ENCODE data around the gene FMN2. TPM values are rescaled to one million over a fixed set of nuclear protein-coding genes. Genes with fewer than 3 reads are reported as not detected.
A peak's percentile ranks its signal among the peaks of the same experiment; 100 is the strongest.

Gene FMN2
- total RNA-seq, 3 donors from 2014 or later: 0.96 to 30.4 (median 3.5) TPM

DNA sequence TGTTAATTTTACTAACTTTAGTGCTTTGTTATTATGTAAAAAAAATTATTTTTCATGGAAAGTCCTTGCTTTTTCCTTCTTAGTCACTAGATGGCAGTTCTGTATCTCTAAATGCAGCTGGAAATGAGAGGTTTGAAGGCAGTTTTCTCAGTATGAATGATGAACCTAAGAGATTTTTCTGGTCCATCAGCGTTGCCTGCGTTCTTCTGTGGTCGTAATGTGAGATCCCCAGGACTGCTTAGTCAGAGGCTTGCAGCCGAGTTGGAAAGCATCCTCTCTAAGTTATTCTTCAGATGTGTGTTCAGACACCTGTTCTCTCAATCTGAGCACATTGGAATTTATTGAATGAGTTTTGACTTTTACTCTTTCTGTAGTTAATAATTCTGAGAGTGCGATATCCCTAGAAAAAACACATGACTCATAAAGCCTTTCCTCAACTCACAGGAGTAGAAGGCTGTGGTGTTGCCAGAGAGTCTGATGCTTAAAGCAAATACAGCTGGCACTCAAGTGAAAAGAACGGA, 99.3 kb downstream of the FMN2 start:
- H3K36me3 ChIP-seq (ENCODE audit: low read depth): no peaks in the 10 kb centered on the region
- H3K4me3 ChIP-seq: no peak overlapping the region
- no peaks in the 10 kb centered on the region for H3K4me1 ChIP-seq (ENCODE audit: low read depth)
- intact Hi-C loops (cut with DNase I, micrococcal nuclease): loop anchor here (2.0 to 10.0 kb wide), 3 partner anchors 414 to 502 kb away; partner anchors contain the start of gene GREM2 (in 1 of the 2)
- H3K9me3 ChIP-seq: no peaks in the 10 kb centered on the region
- peak; percentile 83 for ATAC-seq
- peak in 1 of 3 donors; percentile 19 for DNase-seq
- TF ChIP-seq, protein P1, sequence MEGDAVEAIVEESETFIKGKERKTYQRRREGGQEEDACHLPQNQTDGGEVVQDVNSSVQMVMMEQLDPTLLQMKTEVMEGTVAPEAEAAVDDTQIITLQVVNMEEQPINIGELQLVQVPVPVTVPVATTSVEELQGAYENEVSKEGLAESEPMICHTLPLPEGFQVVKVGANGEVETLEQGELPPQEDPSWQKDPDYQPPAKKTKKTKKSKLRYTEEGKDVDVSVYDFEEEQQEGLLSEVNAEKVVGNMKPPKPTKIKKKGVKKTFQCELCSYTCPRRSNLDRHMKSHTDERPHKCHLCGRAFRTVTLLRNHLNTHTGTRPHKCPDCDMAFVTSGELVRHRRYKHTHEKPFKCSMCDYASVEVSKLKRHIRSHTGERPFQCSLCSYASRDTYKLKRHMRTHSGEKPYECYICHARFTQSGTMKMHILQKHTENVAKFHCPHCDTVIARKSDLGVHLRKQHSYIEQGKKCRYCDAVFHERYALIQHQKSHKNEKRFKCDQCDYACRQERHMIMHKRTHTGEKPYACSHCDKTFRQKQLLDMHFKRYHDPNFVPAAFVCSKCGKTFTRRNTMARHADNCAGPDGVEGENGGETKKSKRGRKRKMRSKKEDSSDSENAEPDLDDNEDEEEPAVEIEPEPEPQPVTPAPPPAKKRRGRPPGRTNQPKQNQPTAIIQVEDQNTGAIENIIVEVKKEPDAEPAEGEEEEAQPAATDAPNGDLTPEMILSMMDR (IDR thresholded peaks at IDR 0.05): no peak

DNA sequence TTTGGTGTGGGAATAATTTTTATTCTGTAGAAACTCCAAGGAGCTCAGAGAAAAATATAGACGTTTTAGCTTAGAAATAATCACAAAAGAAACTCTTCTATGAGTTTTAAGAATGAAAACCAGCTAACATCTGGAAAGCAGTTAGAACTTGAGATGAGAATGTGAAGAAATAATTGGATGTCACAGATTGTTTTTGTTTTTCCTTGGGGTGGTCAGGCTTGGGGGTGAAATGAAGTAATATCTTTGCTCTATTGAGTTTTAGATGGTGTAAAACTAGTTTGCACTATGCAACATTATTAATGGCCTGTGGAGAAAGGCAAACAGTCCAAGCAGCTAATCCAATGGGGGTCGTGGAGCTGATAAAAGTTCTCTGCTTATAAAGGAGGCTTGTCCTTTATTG, 101.2 kb downstream of the FMN2 start:
- intact Hi-C loops (cut with DNase I, micrococcal nuclease): loop anchor here (10.0 kb wide), 2 partner anchors 412 to 422 kb away; partner anchors contain the start of gene GREM2 (in 1 of the 2)
- H3K9me3 ChIP-seq: no peaks in the 10 kb centered on the region
- ATAC-seq (no peak), DNase-seq (no peak)
- H3K36me3 ChIP-seq (ENCODE audit: low read depth): no peaks in the 10 kb centered on the region
- H3K4me3 ChIP-seq: no peak overlapping the region
- H3K4me1 ChIP-seq (ENCODE audit: low read depth): no peaks in the 10 kb centered on the region
- TF ChIP-seq, protein P1 (IDR thresholded peaks at IDR 0.05): no peak

DNA sequence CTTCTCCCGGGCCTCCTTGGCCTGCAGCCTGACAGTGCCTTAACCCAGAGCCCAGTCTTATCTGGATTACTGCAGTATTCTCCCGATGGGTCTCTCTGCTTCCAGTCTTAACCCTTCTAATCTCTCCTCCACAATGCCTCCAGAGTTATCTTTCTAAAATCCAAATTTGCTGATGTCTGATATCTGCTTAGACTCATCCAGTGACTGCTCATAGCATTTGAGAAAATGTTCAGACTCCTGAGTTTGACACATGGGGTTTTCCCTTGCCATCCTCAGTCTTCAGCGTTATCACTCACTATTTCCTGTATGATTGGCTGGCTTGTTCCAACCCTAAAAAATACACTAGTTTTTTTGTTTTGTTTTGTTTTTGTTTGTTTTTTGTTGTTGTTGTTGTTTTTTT, 102.0 kb downstream of the FMN2 start:
- Histone ChIP-seq H3K9me3 (no peaks in the 10 kb centered on the region), H3K36me3 (ENCODE audit: low read depth) (no peaks in the 10 kb centered on the region), H3K4me3 (no peak overlapping the region), H3K4me1 (ENCODE audit: low read depth) (no peaks in the 10 kb centered on the region)
- DNase-seq (no peak), ATAC-seq (no peak)
- TF ChIP-seq, protein P1 (IDR thresholded peaks at IDR 0.05): no peak
- intact Hi-C loops (cut with DNase I, micrococcal nuclease): loop anchor here (10.0 kb wide), 2 partner anchors 411 to 421 kb away; partner anchors contain the start of gene GREM2 (in 1 of the 2)

DNA sequence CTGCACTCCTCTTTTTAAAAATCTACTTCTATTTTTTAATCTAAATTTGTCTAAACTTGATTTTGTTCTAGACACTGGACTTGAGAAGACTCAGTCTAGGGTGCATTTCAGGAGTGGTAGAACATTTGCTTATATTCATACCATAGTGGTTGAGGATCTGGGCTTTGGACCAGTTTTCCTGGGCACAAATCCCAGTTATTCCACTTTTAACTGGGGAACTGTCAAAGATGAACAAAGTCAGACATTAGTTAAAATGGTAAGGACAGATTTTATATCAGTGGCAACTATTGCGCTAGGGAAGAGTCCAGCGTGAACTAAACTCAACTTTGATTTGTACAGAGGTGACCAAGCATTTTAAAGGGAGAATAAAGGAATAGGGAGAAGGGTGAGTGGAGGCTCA, 102.4 kb downstream of the FMN2 start:
- ATAC-seq: no peak
- intact Hi-C loops (cut with DNase I, micrococcal nuclease): loop anchor here (10.0 kb wide), 2 partner anchors 411 to 421 kb away; partner anchors contain the start of gene GREM2 (in 1 of the 2)
- Histone ChIP-seq H3K4me3 (no peak overlapping the region), H3K9me3 (no peaks in the 10 kb centered on the region), H3K36me3 (ENCODE audit: low read depth) (no peaks in the 10 kb centered on the region), H3K4me1 (ENCODE audit: low read depth) (no peaks in the 10 kb centered on the region)
- DNase-seq: peak in 1 of 3 donors; percentile 7
- TF ChIP-seq, protein P1 (IDR thresholded peaks at IDR 0.05): no peak

DNA sequence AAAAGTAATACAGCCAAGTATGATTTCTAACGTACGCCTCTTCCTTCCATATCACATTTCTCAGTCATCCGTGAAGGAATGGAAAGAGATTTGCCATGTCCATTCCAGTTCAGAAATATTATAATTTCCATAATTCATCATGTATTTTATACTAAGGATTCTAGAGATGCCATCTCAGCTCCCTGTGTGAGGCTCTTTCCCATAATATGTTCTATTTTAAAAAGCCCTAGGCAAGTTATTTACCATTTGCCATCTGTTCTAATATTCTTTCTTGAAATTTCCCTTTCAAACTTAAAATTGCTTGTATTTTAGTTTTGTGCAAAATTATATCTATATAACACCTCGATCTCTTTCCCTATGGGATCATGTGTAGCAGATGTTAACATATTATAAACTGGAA, 106.7 kb downstream of the FMN2 start:
- Histone ChIP-seq H3K4me3 (no peak overlapping the region), H3K4me1 (ENCODE audit: low read depth) (no peaks in the 10 kb centered on the region), H3K36me3 (ENCODE audit: low read depth) (no peaks in the 10 kb centered on the region), H3K9me3 (peaks cover 10% of the 10 kb centered on the region)
- ATAC-seq: no peak
- intact Hi-C loops (cut with DNase I, micrococcal nuclease): loop anchor here (10.0 kb wide), 2 partner anchors 406 to 416 kb away; partner anchors contain the start of gene GREM2 (in 1 of the 2)
- TF ChIP-seq, protein P1 (IDR thresholded peaks at IDR 0.05): no peak
- DNase-seq: no peak
